T follicular helper cell (primary cell): Measurements from ENCODE around the gene C15orf62.

Experiments used
- DNase-seq: peaks from one replicate; pipeline ENCODE4 v3.0.0-alpha.2; 2020; ENCODE audit warnings: low read depth
- total RNA-seq, 2 experiments: gene quantifications; one replicate each; lab custom pipeline; 2026; lab: John Stamatoyannopoulos, UW

C15orf62 gene, protein sequence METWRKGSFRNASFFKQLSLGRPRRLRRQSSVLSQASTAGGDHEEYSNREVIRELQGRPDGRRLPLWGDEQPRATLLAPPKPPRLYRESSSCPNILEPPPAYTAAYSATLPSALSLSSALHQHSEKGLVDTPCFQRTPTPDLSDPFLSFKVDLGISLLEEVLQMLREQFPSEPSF
- 0.52 to 5.6 reads per million in 2 experiments for total RNA-seq

DNA sequence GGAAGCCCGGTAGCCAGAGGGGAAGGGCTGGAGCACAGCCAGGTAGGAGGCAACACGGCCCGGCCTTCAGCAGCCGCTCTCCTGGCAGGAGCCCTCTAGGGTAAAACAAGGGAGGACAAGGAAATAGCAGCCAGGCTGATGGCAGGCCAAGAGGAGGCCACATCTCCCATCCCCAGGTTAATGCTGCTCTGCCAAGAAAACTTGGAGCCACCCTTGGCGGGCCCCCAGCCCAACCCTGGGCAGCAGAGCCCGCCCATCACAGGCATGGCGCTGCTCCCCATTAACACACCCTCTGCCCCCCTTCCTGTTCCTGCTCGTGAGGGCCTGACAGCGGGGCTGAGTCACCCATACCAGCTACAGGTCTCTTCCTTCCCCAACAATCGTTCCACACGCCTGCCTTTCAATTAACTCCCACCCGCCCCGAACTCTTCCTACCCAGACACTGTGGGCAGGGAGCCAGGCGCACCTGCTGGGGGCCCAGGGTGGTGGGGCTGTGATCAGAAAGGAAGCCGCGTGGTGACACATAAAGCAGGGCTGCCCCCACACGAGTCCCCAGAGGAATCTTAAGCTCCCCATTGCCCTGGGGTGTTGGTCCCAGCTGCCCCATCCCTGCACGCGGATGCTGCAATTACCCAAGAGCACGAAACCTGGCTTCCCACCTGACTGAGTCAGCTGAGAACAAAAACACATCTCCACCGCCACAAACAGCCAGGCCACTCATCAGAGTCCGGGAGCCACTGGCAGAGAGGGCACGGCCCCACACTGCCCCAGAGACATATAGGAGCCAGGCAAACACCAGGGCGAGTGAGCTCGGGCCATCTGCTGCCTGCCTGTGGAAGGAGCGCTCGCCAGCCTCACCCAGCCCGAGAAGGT, at the start of gene C15orf62:
TSS of gene C15orf62 (plus strand) at position 707 of the 873 bp plus-strand sequence. CDS start 516 bp downstream, outside the sequence.
- peak; percentile 39 for DNase-seq

DNA sequence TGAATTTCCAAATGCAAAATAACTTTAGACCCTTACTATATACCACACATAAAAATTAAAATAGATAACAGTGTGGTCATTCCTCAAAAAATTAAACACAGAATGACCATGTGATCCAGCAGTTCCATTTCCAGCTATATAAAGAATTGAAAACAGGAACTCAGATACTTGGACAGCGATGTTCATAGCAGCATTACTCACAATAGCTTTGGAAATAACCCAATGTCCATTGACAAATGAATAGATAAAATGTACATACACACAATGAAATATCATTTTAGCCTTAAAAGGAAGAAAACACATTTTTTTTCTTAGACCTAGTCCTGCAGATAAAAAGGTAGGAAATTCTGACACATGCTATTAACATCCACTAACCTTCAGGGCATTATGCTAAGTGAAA, 48.1 kb upstream of the C15orf62 start:
- no peak for DNase-seq

- no peak for DNase-seq
Observed at GRCh38 chr15:40722354-40722753, 47.4 kb upstream of the C15orf62 start.

DNA sequence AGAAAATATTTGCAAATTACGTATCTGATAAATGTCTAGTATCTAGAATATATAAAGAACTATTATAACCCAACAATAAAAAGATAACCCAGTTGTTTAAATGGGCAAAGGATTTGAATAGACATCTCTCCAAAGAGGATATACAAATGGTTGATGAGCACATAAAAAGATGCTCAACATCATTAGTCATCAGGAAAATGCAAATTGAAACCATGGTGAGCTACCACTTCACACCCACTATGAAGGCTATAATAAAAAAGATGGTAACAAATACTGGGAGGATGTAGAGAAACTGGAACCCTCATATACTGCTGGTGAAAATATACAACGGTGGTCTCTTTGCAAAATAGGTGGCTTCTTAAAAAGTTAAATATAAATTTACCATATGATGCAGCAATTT, 46.8 kb upstream of the C15orf62 start:
- DNase-seq: no peak

- no peak for DNase-seq
Observed at GRCh38 chr15:40723919-40724318, 45.9 kb upstream of the C15orf62 start.

DNA sequence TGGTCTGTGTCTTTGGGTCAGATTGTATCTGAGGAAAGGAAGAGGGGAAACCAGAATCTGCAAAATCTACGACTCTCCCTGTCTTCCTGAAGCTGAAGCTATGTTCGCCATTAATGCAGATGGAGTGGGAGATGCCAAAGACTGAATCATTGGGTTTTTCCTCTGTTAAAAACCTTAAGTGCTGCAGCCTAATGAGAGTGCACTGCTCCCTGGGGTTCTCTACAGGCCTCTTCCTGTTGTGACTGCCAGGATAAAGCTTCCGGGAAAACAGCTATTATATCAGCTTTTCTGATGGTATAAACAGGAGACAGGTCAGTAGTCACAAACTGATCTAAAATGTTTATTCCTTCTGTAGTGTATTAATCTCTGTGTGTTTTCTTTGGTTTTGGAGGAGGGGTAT, 38.7 kb upstream of the C15orf62 start:
- no peak for DNase-seq

DNA sequence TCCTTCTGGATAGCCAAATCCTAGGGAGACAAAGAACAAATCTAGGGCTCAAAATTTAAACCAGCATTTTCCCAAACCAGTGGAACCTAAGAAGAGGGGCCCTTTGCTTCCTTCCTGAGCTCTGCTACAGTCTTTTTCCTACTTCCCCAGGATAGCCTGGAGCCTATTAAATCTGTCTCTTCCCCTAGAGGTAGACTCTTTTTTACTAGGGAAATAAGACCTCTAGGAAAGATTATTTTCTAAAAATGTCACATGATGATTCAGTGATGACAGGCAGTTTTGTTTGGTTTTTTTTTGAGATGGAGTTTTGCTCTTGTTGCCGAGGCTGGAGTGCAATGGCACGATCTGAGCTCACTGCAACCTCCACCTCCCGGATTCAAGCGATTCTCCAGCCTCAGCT, 33.2 kb upstream of the C15orf62 start:
- no peak for DNase-seq

DNA sequence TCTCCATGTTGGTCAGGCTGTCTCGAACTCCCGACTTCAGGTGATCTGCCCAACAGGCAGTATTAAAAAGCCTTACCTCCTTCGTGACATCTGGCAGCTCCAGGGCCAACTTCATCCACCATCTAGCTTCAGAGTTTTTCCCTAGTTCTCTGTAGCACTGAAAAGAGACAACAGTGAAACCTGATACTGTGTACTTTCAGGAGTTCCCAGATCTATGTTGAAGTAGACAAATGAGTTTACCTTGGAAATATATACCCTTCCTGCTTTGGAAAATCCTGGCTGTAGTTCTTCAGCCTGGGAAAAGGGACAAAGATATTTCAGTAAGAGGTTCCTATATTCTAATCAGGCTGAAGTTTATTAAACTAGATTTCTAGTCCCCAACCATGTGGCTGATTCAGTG, 32.7 kb upstream of the C15orf62 start:
- no peak for DNase-seq

DNA sequence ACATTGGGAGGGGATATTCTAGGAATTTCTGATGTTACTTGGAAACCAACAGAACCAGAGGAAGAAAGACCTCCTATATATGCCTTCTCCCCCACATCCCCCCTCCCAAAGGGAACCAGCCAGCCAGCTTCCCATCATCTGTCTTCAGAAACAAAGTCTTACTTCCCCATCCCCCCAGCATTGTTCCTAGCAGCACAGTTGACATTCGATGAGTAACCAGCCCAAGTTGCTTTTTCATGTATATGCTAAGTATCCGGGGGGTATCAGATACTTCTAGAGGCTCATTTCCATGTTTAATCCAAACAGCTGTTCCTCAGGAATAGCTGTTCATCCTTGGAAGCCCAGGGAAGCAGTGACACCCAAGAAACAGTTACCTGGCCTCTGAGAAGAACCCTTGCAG, 30.7 kb upstream of the C15orf62 start:
- DNase-seq: no peak

- DNase-seq: no peak
Observed at GRCh38 chr15:40739854-40740253, 29.9 kb upstream of the C15orf62 start.

DNA sequence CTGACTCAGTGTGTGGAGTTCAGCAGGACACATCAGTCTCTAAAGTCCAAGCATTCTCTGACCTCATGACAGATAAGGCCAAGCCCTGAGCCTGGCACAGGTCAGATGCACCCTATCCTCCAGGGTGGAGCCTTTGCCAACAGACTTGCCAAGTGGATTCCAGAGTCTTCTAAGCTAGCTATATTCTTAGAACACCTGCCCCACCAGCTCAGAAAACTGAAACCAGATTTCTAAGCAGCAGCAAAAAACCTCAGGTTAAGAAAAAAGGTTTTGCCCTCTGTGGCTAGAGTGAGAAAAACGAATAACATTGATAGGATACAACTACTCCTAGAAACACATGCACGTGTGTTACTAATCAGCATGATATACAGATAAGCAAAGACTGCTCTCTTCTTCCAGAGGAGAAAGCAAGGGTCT, 26.3 kb upstream of the C15orf62 start:
- no peak for DNase-seq

DNA sequence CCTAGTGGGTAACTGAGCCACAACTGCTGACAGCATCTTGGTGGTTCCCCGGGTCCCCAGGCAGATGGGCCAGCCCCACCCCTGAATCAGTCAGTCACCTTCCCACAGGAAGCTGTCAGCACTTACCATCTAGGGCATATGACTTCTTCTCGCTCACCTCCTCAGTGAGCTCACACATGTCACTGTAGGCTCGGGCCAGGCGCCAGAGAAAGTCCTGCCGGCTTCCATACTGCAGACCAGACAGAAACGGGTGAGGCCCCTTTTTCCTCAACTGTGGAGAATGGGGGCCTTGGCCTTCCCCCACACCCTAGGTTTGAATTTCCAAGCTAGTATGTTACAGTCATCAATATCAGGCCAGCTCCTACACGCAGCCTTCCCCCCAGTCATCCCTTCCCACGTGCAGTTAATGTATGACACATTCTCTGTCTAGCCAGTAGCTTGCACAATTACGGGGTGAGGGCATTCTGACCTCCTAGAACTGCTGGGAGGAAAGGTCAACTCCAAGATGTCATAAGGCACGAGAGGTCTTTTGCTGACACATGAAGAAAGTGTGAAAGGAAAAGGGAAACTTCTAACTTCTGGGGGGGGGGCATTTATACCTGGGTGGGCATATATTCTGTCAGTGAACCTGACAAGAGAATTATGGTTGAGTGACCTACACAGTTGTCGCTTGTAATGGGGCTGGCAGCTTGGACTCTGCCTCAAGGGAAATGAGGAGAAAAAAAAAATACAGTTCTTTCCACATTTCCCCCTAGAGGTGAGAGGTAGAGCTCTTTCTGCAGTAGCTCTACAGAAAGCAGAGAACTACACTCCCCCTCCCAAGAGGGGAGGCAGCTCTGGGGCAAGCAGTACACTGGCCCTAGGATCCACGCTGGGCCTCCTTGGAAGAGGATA, 25.6 kb upstream of the C15orf62 start:
- no peak for DNase-seq

DNA sequence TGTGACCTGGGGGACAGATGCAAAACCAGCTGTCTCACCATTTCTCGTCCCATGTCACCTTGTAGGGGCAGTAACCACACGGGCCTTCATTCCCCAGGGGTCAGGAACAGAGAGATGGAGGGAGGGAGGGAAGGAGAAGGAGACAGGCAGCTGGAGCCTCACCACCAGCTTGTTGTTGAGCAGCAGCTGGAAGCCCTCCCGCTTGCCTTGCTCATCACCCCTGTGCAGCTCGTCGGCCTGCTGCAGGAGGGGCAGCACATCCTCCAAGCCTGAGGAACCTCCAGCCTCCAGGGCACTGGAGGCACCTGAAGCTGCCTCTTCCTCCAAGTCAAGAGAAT, 25.0 kb upstream of the C15orf62 start:
- DNase-seq: no peak

- DNase-seq: no peak
Observed at GRCh38 chr15:40746916-40747418, 22.8 kb upstream of the C15orf62 start.

DNA sequence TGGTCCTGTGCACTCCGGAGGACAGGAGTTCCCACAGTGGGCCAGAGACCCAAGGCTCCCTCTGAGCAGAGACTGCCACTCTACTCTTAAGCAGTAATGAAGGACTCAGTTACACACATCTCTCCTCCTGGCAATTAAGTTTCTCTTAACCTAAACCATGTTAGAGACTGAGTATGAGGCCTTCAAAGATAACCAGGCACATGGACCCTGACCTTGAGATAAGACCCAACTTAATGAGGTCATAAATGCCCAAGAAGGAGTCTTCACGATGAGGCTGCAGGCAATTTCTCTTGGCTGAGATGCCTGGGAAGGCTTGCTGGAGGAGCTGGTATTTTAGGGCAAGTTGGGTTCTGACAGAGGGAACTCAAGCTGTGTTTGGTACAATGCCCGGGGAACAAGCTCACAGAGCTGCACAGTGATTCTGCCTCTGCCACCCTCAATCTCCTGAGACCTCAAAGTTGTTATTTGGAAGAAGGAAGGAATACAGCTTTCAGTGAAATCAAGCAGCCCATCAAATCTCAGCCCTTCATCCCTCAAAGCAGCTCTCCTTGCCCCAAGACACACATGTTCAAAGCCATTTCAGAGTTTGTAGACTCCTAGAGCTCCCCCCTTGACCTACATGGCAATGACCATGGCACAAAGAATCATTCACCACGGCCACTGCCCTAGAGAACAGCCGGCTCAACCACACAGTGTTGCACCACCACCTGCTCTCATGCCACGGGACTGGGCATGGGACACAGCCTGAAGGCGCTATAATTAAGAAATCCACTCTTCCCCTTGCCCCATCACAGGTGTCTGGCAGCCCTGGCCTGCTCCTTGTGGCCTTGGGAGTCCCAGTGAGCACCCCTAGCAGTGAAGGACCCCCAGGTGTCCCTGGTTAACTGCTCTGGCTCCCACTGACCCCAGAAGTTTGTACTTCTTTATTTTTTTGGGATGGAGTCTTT, 21.8 kb upstream of the C15orf62 start:
- DNase-seq: no peak

- no peak for DNase-seq
Observed at GRCh38 chr15:40749151-40749630, 20.6 kb upstream of the C15orf62 start.

GRCh38 chr15:40750885-40751284, 18.9 kb upstream of the C15orf62 start:
- no peak for DNase-seq

DNA sequence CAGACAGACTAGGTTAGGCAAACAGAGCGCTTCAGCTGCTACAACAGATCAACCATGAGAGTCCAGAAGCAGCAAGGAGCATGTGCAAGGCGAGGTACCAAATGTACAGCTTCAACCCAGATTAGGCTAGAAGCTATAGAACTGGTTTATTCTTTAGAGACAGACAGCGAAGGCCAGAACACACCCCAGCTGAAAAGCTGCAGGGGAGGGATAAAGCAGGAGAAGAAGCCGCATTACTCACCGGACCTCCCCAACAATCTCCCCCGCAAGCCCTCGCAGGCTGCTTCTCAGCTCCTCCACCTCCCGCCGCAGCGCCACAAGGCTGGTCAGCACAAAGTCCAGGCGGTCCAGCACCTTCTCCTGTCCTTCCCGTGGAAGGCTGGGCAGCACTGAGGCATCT, 18.0 kb upstream of the C15orf62 start:
- DNase-seq: no peak

DNA sequence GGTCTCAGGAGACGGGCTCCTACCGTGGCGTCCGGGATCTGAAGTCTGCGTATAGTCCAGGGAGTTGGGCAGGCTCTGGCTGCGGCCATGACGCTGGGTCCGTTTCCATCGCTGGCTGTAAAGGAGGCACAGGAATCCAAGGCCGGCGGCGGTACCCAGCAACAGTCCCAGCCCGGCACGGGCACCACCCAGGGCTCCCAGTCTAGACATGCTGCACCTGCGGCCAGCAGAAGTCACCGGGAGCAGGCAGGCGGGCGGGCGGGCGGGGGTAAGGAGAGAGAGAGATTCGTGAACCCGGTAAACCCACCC, 15.3 kb upstream of the C15orf62 start:
- DNase-seq: no peak

DNA sequence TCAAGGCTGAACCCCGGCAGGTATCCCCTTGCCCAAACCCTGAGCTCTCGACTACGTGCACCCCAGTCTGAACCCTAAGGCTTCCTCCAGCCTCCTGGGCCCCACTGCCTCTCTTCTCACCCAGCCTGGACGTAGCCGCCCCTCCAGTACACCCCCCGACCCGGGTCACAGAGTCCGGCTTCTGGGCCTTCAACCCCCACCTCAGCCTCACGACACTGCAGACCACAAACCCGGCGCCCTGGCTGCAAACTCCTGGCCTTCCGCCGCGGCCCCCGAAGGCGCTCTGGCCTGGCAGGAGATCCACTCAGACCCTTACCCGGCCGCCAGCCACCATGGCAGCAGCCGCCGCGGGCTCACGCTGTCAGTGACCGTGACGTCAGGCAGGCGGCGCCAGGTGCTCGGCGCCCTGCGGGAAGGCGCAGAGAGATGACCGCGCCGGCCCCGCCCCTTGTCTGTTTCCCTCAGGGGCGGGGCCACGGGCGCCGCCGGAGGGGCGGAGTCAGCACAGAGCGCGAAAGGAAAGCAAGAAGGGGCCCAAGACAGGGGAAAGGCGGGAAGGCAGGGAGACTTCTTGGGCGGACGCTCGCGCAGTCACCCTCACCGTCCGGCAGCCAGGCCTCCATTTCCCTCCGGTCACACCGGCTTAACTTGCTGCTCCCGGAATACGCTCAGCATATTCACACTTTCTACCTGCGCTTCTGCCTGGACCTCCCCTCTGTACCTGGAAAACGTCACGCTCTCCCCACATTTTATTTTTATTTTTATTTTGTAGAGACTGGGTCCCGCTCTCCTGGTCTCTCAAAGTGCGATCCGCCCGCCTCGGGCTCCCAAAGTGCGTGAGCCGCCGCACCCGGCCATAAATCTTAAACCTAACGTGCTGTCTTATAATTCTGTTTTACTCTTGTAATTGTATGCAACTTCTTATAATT, 14.6 kb upstream of the C15orf62 start, which contains the start of gene RMDN3:
TSS of gene RMDN3 (minus strand) at position 372 of the 929 bp plus-strand sequence. CDS start 471 bp downstream, outside the sequence.
- DNase-seq: peak; percentile 88
